Suprapubic skin (tissue), 3 donors: ENCODE measurements around the gene MICAL2.

ENCODE experiments used
- CTCF ChIP-seq, 2 donors: fragments of 200-600 bp in 1 of 2; fragments of 450-650 bp in 1 of 2; sonication (generic) in 1 of 2; IDR thresholded peaks; one replicate each; pipeline ENCODE4 v1.5.1; 2016 to 2019; ENCODE audit warnings: antibody characterized with exemption in 2 of 2, mild to moderate bottlenecking in 1 of 2, moderate library complexity in 1 of 2
- EP300 ChIP-seq: sonication (generic); formaldehyde crosslinking; IDR thresholded peaks from one replicate; pipeline ENCODE4 v1.6.1; 2017; ENCODE audit warnings: antibody characterized with exemption
- POLR2A ChIP-seq, 2 donors: fragments of 450-650 bp; IDR thresholded peaks; one replicate each; pipeline ENCODE4 v1.6.1; 2017; ENCODE audit warnings: antibody characterized with exemption in 2 of 2, mild to moderate bottlenecking in 2 of 2, moderate library complexity in 2 of 2

GRCh38 chr11:12275818-12276217, 165.4 kb downstream of the MICAL2 start:
- TF ChIP-seq CTCF (IDR thresholded peaks at IDR 0.05) (no peak), EP300 (no peak), POLR2A (IDR thresholded peaks at IDR 0.05) (no peak)
